ENCODE data around the gene PLCB2. TPM values are rescaled to one million over a fixed set of nuclear protein-coding genes. Genes with fewer than 3 reads are reported as not detected.
A peak's percentile ranks its signal among the peaks of the same experiment; 100 is the strongest.

Gene PLCB2, protein sequence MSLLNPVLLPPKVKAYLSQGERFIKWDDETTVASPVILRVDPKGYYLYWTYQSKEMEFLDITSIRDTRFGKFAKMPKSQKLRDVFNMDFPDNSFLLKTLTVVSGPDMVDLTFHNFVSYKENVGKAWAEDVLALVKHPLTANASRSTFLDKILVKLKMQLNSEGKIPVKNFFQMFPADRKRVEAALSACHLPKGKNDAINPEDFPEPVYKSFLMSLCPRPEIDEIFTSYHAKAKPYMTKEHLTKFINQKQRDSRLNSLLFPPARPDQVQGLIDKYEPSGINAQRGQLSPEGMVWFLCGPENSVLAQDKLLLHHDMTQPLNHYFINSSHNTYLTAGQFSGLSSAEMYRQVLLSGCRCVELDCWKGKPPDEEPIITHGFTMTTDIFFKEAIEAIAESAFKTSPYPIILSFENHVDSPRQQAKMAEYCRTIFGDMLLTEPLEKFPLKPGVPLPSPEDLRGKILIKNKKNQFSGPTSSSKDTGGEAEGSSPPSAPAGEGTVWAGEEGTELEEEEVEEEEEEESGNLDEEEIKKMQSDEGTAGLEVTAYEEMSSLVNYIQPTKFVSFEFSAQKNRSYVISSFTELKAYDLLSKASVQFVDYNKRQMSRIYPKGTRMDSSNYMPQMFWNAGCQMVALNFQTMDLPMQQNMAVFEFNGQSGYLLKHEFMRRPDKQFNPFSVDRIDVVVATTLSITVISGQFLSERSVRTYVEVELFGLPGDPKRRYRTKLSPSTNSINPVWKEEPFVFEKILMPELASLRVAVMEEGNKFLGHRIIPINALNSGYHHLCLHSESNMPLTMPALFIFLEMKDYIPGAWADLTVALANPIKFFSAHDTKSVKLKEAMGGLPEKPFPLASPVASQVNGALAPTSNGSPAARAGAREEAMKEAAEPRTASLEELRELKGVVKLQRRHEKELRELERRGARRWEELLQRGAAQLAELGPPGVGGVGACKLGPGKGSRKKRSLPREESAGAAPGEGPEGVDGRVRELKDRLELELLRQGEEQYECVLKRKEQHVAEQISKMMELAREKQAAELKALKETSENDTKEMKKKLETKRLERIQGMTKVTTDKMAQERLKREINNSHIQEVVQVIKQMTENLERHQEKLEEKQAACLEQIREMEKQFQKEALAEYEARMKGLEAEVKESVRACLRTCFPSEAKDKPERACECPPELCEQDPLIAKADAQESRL
- 1 to 10 TPM; 4.4 to 5.3 TPM for total RNA-seq
- polyA plus RNA-seq (2013, experiment 1 of 2) = 5.8 TPM
- polyA plus RNA-seq (2013, experiment 2 of 2) = 5.2 TPM
- long read RNA-seq, experiment 1, partial matches to known transcripts = 2 of 2 reads
- long read RNA-seq, experiment 1, other reads (novel, unspliced or antisense) = 0 of 2 reads
- long read RNA-seq, experiment 2, partial matches to known transcripts = 0 of 6 reads
- long read RNA-seq, experiment 2, other reads (novel, unspliced or antisense) = 4 of 6 reads
- long read RNA-seq, experiment 3, partial matches to known transcripts = 0 of 6 reads
- long read RNA-seq, experiment 3, other reads (novel, unspliced or antisense) = 2 of 6 reads
- long read RNA-seq, experiment 4, partial matches to known transcripts = 2 of 2 reads
- long read RNA-seq, experiment 4, other reads (novel, unspliced or antisense) = 0 of 2 reads

DNA sequence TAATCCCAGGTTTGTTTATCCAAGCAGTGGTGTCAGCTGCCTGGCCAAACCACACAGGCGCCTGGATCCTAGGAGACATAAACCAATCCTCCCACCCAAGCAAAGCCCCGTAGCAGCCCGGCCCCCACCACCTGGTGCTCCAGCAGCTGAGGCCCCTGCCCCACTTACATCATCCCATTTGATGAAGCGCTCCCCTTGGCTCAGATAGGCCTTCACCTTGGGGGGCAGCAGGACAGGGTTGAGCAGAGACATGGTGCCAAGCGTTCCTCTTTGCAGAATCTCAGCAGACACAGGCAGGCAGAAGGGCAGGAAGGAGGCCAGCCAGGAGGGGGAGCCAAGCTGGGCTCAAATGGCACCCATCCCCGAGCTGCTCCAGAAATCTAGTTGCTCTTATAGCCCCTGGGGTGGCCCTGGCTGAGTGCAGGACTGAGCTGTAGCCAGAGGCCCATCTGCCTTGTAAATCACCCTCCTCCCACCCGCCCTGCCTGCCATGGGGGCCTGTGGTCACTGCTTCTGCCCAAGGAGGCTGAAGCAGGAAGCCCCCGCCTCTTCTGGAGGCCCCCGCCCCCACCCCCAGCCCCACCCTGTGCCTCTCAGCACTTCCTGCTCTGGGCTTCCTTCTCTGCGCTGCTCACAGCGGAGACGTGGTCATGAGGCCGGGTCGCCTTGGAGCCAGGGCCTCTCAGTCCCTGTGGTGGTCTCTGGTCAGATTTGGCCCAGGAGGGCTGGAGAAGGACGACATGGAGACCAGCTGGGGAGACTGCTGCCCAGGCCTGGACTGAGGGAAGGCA is at the start of gene PLCB2:
Gene PLCB2 (minus strand): TSS at position 515 of the 791 bp plus-strand sequence. CDS start 263 bp downstream, at position 252.
- Histone ChIP-seq H3K27me3 (ENCODE audit: control insufficient read depth, insufficient read depth, low read length, poor library complexity, severe bottlenecking) (peaks cover 36% of the 10 kb centered on the region), H3K9ac (ENCODE audit: extremely low read depth, low read length, poor library complexity, severe bottlenecking) (no peak within 1 kb of the TSS), H3K27ac (ENCODE audit: low read depth, low read length) (no peak within 1 kb of the TSS), H3K36me3 (ENCODE audit: control insufficient read depth, insufficient read depth, low read length) (no peaks in the 10 kb centered on the region), H3K4me1 (ENCODE audit: control insufficient read depth, insufficient read depth, low read length) (peaks cover 6% of the 10 kb centered on the region), H3K9me3 (ENCODE audit: control insufficient read depth, low read length) (no peaks in the 10 kb centered on the region), H3K4me3 (ENCODE audit: low read length) (no peak within 1 kb of the TSS)
- TF ChIP-seq, protein P1, sequence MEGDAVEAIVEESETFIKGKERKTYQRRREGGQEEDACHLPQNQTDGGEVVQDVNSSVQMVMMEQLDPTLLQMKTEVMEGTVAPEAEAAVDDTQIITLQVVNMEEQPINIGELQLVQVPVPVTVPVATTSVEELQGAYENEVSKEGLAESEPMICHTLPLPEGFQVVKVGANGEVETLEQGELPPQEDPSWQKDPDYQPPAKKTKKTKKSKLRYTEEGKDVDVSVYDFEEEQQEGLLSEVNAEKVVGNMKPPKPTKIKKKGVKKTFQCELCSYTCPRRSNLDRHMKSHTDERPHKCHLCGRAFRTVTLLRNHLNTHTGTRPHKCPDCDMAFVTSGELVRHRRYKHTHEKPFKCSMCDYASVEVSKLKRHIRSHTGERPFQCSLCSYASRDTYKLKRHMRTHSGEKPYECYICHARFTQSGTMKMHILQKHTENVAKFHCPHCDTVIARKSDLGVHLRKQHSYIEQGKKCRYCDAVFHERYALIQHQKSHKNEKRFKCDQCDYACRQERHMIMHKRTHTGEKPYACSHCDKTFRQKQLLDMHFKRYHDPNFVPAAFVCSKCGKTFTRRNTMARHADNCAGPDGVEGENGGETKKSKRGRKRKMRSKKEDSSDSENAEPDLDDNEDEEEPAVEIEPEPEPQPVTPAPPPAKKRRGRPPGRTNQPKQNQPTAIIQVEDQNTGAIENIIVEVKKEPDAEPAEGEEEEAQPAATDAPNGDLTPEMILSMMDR (conservative IDR thresholded peaks at IDR 0.05) = peak; percentile 64
- Mint-ChIP-seq H3K27me3 (ENCODE audit: insufficient read depth) (peaks cover 38% of the 10 kb centered on the region), H3K36me3 (ENCODE audit: low read depth) (no peaks in the 10 kb centered on the region), H3K4me3 (no peak within 1 kb of the TSS), H3K4me1 (peaks cover 15% of the 10 kb centered on the region), H3K27ac (no peak within 1 kb of the TSS), H3K9me3 (no peaks in the 10 kb centered on the region)
- WGBS, 2 experiments (ENCODE audit: insufficient coverage in 1 of 2, insufficient read length in 1 of 2) = 71 to 96% methylated on average over 3 to 13 of the region's 15 CpGs
- peak; percentile 83 for DNase-seq

DNA sequence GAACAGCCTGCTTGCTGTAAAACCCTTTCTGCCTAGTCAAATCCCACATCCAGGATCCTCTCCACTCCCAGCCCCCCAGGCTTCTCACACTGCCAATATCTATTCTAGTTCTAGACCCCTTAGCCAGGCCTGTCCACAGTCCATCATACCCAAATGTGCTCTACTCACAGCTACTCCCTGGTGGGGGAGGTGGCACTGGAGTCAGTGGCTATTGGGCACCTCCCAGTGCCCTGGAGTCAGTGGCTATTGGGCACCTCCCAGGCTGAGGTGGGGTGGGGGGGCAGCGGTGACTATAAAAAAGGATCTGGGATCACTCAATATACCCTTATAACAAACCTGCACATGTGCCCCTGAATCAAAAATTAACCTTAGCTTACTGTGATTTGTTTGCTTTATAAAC is 49.5 kb upstream of the PLCB2 start:
- no peaks in the 10 kb centered on the region for H3K36me3 Mint-ChIP-seq (ENCODE audit: low read depth)
- H3K9me3 Mint-ChIP-seq = no peaks in the 10 kb centered on the region
- DNase-seq = no peak
- Histone ChIP-seq H3K9ac (ENCODE audit: extremely low read depth, low read length, poor library complexity, severe bottlenecking) (no peak overlapping the region), H3K27ac (ENCODE audit: low read depth, low read length) (no peak overlapping the region), H3K4me1 (ENCODE audit: control insufficient read depth, insufficient read depth, low read length) (no peaks in the 10 kb centered on the region), H3K27me3 (ENCODE audit: control insufficient read depth, insufficient read depth, low read length, poor library complexity, severe bottlenecking) (peaks cover 50% of the 10 kb centered on the region), H3K4me3 (ENCODE audit: low read length) (peak overlapping the region; percentile 79), H3K9me3 (ENCODE audit: control insufficient read depth, low read length) (no peaks in the 10 kb centered on the region), H3K36me3 (ENCODE audit: control insufficient read depth, insufficient read depth, low read length) (no peaks in the 10 kb centered on the region)
- TF ChIP-seq, protein P1 (conservative IDR thresholded peaks at IDR 0.05) = no peak
- no CpG with 5 or more reads among the region's 1 CpG for WGBS, 2 experiments (ENCODE audit: insufficient coverage in 1 of 2, insufficient read length in 1 of 2)
- peaks cover 14% of the 10 kb centered on the region for H3K4me1 Mint-ChIP-seq
- H3K27ac Mint-ChIP-seq = no peak overlapping the region
- H3K4me3 Mint-ChIP-seq = peak overlapping the region; percentile 61
- H3K27me3 Mint-ChIP-seq (ENCODE audit: insufficient read depth) = peaks cover 52% of the 10 kb centered on the region
